Breast epithelium (tissue), 3 donors: ENCODE data around the gene LARP4.

Source experiments
- CTCF ChIP-seq, 3 donors: fragments of 450-650 bp; IDR thresholded peaks; one replicate each; pipeline ENCODE4 v1.5.1; 2016 to 2017; ENCODE audit warnings: antibody characterized with exemption in 3 of 3, mild to moderate bottlenecking in 3 of 3, moderate library complexity in 3 of 3
- POLR2A ChIP-seq: fragments of 450-650 bp; IDR thresholded peaks from one replicate; pipeline ENCODE4 v1.6.1; 2016; ENCODE audit warnings: antibody characterized with exemption, mild to moderate bottlenecking, moderate library complexity

- TF ChIP-seq CTCF (IDR thresholded peaks at IDR 0.05) = no peak
- TF ChIP-seq POLR2A = no peak
These were observed 117.4 kb downstream of the LARP4 start for GRCh38 chr12:50518090-50518489.
